Mesenchymal stem cell (in vitro differentiated cells and primary cell): ENCODE results near the gene ULK4.

Experiments used
- DNase-seq: peaks from one replicate; pipeline ENCODE4 v3.0.0-alpha.2; 2013
- H2AFZ ChIP-seq: one replicate; pipeline ENCODE4 v1.6.1; 2013; ENCODE audit warnings: low read depth, mild to moderate bottlenecking, control low read depth, inconsistent platforms, low read length, moderate library complexity
- H2AK5ac ChIP-seq: 2 replicates; pipeline ENCODE4 v1.6.1; 2013; ENCODE audit warnings: low read length, moderate library complexity, mild to moderate bottlenecking, inconsistent platforms; ENCODE audit not compliant: severe bottlenecking
- H2BK120ac ChIP-seq: one replicate; pipeline ENCODE4 v1.6.1; 2013; ENCODE audit warnings: low read depth, mild to moderate bottlenecking, inconsistent platforms, low read length, moderate library complexity
- H2BK12ac ChIP-seq, 2 experiments: one replicate each; pipeline ENCODE4 v1.6.1; 2013; ENCODE audit warnings: inconsistent platforms in 2 of 2, low read length in 2 of 2, mild to moderate bottlenecking in 2 of 2, moderate library complexity in 2 of 2, control low read depth in 1 of 2
- H2BK15ac ChIP-seq: one replicate; pipeline ENCODE4 v1.6.1; 2013; ENCODE audit warnings: mild to moderate bottlenecking, low read depth, inconsistent platforms; ENCODE audit not compliant: poor library complexity, severe bottlenecking
- H2BK5ac ChIP-seq: 2 replicates; pipeline ENCODE4 v1.6.1; 2013; ENCODE audit warnings: low read depth, mild to moderate bottlenecking, low read length, control low read depth, inconsistent platforms; ENCODE audit not compliant: poor library complexity, severe bottlenecking
- H3K14ac ChIP-seq, 2 experiments: one replicate each; pipeline ENCODE4 v1.6.1; 2013; ENCODE audit warnings: inconsistent platforms in 2 of 2, low read length in 2 of 2, control low read depth in 1 of 2, mild to moderate bottlenecking in 1 of 2, moderate library complexity in 1 of 2
- H3K18ac ChIP-seq, 2 experiments: one replicate each; pipeline ENCODE4 v1.6.1; 2013; ENCODE audit warnings: inconsistent platforms in 2 of 2, low read length in 2 of 2, control low read depth in 1 of 2, low read depth in 1 of 2, mild to moderate bottlenecking in 1 of 2
- H3K23ac ChIP-seq, 2 experiments: one replicate each; pipeline ENCODE4 v1.6.1; 2013; ENCODE audit warnings: inconsistent platforms in 2 of 2, low read length in 2 of 2, mild to moderate bottlenecking in 2 of 2, moderate library complexity in 2 of 2, control low read depth in 1 of 2
- H3K27ac ChIP-seq: 2 replicates; pipeline ENCODE4 v1.5.1; 2013; ENCODE audit warnings: mild to moderate bottlenecking, moderate library complexity, low read length, control low read depth, inconsistent platforms; ENCODE audit not compliant: poor library complexity, severe bottlenecking
- H3K27me3 ChIP-seq, 2 experiments: 2 replicates each; pipeline versions ENCODE4 v1.6.1 to v1.7.0; 2013; ENCODE audit warnings: low read length in 2 of 2, mild to moderate bottlenecking in 2 of 2, moderate library complexity in 2 of 2, control low read depth in 1 of 2, inconsistent platforms in 1 of 2; ENCODE audit not compliant: control insufficient read depth in 1 of 2, insufficient read depth in 1 of 2
- H3K36me3 ChIP-seq, 2 experiments: 2 replicates each; pipeline versions ENCODE4 v1.6.1 to v1.7.0; 2013; ENCODE audit warnings: low read length in 2 of 2, control low read depth in 1 of 2, inconsistent platforms in 1 of 2, low read depth in 1 of 2, mild to moderate bottlenecking in 1 of 2; ENCODE audit not compliant: insufficient read depth in 2 of 2, control insufficient read depth in 1 of 2
- H3K4ac ChIP-seq, 2 experiments: one replicate each; pipeline ENCODE4 v1.6.1; 2013; ENCODE audit warnings: inconsistent platforms in 2 of 2, low read length in 2 of 2, mild to moderate bottlenecking in 2 of 2, moderate library complexity in 2 of 2, control low read depth in 1 of 2, low read depth in 1 of 2
- H3K4me1 ChIP-seq: 2 replicates; pipeline ENCODE4 v1.6.1; 2013; ENCODE audit warnings: low read depth, low read length, control low read depth; ENCODE audit not compliant: control insufficient read depth, insufficient read depth
- H3K4me2 ChIP-seq: 2 replicates; pipeline ENCODE4 v1.6.1; 2013; ENCODE audit warnings: low read length, mild to moderate bottlenecking, inconsistent platforms; ENCODE audit not compliant: poor library complexity, severe bottlenecking
- H3K4me3 ChIP-seq, 2 experiments: 2 replicates each; pipeline versions ENCODE4 v1.5.1 to v1.7.0; 2013; ENCODE audit warnings: low read length in 2 of 2, mild to moderate bottlenecking in 2 of 2, control low read depth in 1 of 2, low read depth in 1 of 2; ENCODE audit not compliant: insufficient read depth in 1 of 2
- H3K79me1 ChIP-seq: replicated peaks from 2 replicates; pipeline ENCODE4 v1.6.1; 2013; ENCODE audit warnings: mild to moderate bottlenecking, control low read depth, low read length, inconsistent platforms; ENCODE audit not compliant: poor library complexity, severe bottlenecking
- H3K9ac ChIP-seq: 2 replicates; pipeline ENCODE4 v1.7.0; 2013; ENCODE audit warnings: mild to moderate bottlenecking, low read length, moderate library complexity
- H3K9me3 ChIP-seq: 2 replicates; pipeline ENCODE4 v1.7.0; 2013; ENCODE audit warnings: mild to moderate bottlenecking, low read length; ENCODE audit not compliant: control insufficient read depth
- H4K8ac ChIP-seq: one replicate; pipeline ENCODE4 v1.6.1; 2013; ENCODE audit warnings: inconsistent platforms, mild to moderate bottlenecking, low read length, moderate library complexity
- H4K91ac ChIP-seq: one replicate; pipeline ENCODE4 v1.6.1; 2013; ENCODE audit warnings: mild to moderate bottlenecking, low read length, inconsistent platforms
- WGBS: methylation state at CpG from one replicate; pipeline ENCODE4 v1.1.7; 2013; ENCODE audit warnings: mixed read lengths; 5-methylcytosine and 5-hydroxymethylcytosine counted together

The ULK4 gene

GRCh38 chr3:41701191-41701698, 260.7 kb downstream of the ULK4 start:
- Histone ChIP-seq H2BK15ac (no peak overlapping the region), H3K4me2 (no peak overlapping the region), H3K9me3 (no peaks in the 10 kb centered on the region), H2AK5ac (no peak overlapping the region), H4K91ac (no peak overlapping the region), H2AFZ (no peak overlapping the region), H2BK120ac (no peak overlapping the region), H3K27me3 (no peaks in the 10 kb centered on the region), H3K79me1 (no peaks in the 10 kb centered on the region), H3K4ac (no peak overlapping the region), H3K4me1 (no peaks in the 10 kb centered on the region), H3K23ac (no peak overlapping the region), H4K8ac (no peak overlapping the region), H3K36me3 (peaks cover 0 to 5% of the 10 kb centered on the region in 2 experiments), H3K4me3 (no peak overlapping the region), H2BK12ac (no peak overlapping the region), H3K9ac (no peak overlapping the region), H2BK5ac (no peak overlapping the region), H3K14ac (no peak overlapping the region), H3K27ac (no peak overlapping the region), H3K18ac (no peak overlapping the region)
- DNase-seq: no peak
- WGBS: no CpG with 5 or more reads among the region's 1 CpG

- no peak overlapping the region for H3K9ac ChIP-seq
- H4K91ac ChIP-seq: no peak overlapping the region
- no peak overlapping the region for H2AK5ac ChIP-seq
- no peak overlapping the region for H2BK120ac ChIP-seq
- no peak overlapping the region for H2AFZ ChIP-seq
- H2BK15ac ChIP-seq: no peak overlapping the region
- no peaks in the 10 kb centered on the region for H3K4me1 ChIP-seq
- no peaks in the 10 kb centered on the region for H3K27me3 ChIP-seq
- H3K23ac ChIP-seq: no peak overlapping the region
- no peak for DNase-seq
- no peak overlapping the region for H3K18ac ChIP-seq
- no peaks in the 10 kb centered on the region for H3K9me3 ChIP-seq
- H3K4me3 ChIP-seq: no peak overlapping the region
- 90% methylated on average over 1 of the region's 1 CpG for WGBS
- H4K8ac ChIP-seq: no peak overlapping the region
- H3K27ac ChIP-seq: no peak overlapping the region
- H3K79me1 ChIP-seq: no peaks in the 10 kb centered on the region
- H2BK12ac ChIP-seq: no peak overlapping the region
- H3K36me3 ChIP-seq: peaks cover 0 to 5% of the 10 kb centered on the region in 2 experiments
- no peak overlapping the region for H3K14ac ChIP-seq
- H3K4me2 ChIP-seq: no peak overlapping the region
- H3K4ac ChIP-seq: no peak overlapping the region
- H2BK5ac ChIP-seq: no peak overlapping the region
Observed at GRCh38 chr3:41700155-41700554, 261.7 kb downstream of the ULK4 start.

GRCh38 chr3:41698898-41699297, 263.0 kb downstream of the ULK4 start:
- Histone ChIP-seq H3K4me3 (no peak overlapping the region), H2AK5ac (no peak overlapping the region), H3K4me2 (no peak overlapping the region), H2BK120ac (no peak overlapping the region), H3K4ac (no peak overlapping the region), H3K27ac (no peak overlapping the region), H3K4me1 (peaks cover 1% of the 10 kb centered on the region), H3K9ac (no peak overlapping the region), H3K27me3 (no peaks in the 10 kb centered on the region), H4K8ac (no peak overlapping the region), H2BK12ac (no peak overlapping the region), H2AFZ (no peak overlapping the region), H2BK5ac (no peak overlapping the region), H2BK15ac (no peak overlapping the region), H3K36me3 (no peaks in the 10 kb centered on the region), H3K79me1 (no peaks in the 10 kb centered on the region), H3K18ac (no peak overlapping the region), H3K9me3 (no peaks in the 10 kb centered on the region), H3K14ac (no peak overlapping the region), H3K23ac (no peak overlapping the region), H4K91ac (no peak overlapping the region)
- 100% methylated on average over 1 of the region's 3 CpGs for WGBS
- DNase-seq: no peak

GRCh38 chr3:41697702-41698101, 264.2 kb downstream of the ULK4 start:
- Histone ChIP-seq H3K4me1 (peaks cover 1% of the 10 kb centered on the region), H3K79me1 (no peaks in the 10 kb centered on the region), H3K36me3 (no peaks in the 10 kb centered on the region), H4K8ac (no peak overlapping the region), H4K91ac (no peak overlapping the region), H3K27ac (no peak overlapping the region), H3K4ac (no peak overlapping the region), H3K18ac (no peak overlapping the region), H2BK15ac (no peak overlapping the region), H3K27me3 (no peaks in the 10 kb centered on the region), H3K23ac (no peak overlapping the region), H2BK5ac (no peak overlapping the region), H3K9me3 (no peaks in the 10 kb centered on the region), H3K9ac (no peak overlapping the region), H3K14ac (no peak overlapping the region), H2AK5ac (no peak overlapping the region), H2AFZ (no peak overlapping the region), H3K4me2 (no peak overlapping the region), H2BK120ac (no peak overlapping the region), H3K4me3 (no peak overlapping the region), H2BK12ac (no peak overlapping the region)
- WGBS: no CpG with 5 or more reads among the region's 1 CpG
- DNase-seq: no peak
